Fibroblast of the aortic adventitia (primary cell): ENCODE data around the gene GDF15. TPM values are rescaled to one million over a fixed set of nuclear protein-coding genes. Genes with fewer than 3 reads are reported as not detected.
"Not testable (repeated sequence)": the region's sequence is repeated elsewhere in the genome, so short reads cannot be mapped to it uniquely, and the experiment has no call there.

Source experiments
- DNase-seq: peaks from one replicate; pipeline ENCODE4 v3.0.0-alpha.2; 2010; ENCODE audit warnings: low read depth
- H3K4me3 ChIP-seq: 2 replicates; pipeline ENCODE4 v1.5.1; 2011; ENCODE audit warnings: low read depth, mild to moderate bottlenecking, control low read depth, low read length, moderate library complexity
- total RNA-seq: library from RNA; depleted of rRNA; stranded (reverse); fragments of >200 nt; gene quantifications from 2 replicates; pipeline ENCODE4 v1.2.3, GENCODE V29; 2012; ENCODE audit warnings: low replicate concordance
- TF ChIP-seq, protein P1 (sequence below): IDR thresholded peaks from 2 replicates; pipeline ENCODE4 v1.5.1; 2011; ENCODE audit warnings: mild to moderate bottlenecking, low read length, control low read depth, inconsistent platforms; ENCODE audit not compliant: insufficient read depth

GDF15 gene
- total RNA-seq, 1 donor, result 23.8 TPM

- H3K4me3 ChIP-seq, result no peak overlapping the region
- TF ChIP-seq, protein P1, sequence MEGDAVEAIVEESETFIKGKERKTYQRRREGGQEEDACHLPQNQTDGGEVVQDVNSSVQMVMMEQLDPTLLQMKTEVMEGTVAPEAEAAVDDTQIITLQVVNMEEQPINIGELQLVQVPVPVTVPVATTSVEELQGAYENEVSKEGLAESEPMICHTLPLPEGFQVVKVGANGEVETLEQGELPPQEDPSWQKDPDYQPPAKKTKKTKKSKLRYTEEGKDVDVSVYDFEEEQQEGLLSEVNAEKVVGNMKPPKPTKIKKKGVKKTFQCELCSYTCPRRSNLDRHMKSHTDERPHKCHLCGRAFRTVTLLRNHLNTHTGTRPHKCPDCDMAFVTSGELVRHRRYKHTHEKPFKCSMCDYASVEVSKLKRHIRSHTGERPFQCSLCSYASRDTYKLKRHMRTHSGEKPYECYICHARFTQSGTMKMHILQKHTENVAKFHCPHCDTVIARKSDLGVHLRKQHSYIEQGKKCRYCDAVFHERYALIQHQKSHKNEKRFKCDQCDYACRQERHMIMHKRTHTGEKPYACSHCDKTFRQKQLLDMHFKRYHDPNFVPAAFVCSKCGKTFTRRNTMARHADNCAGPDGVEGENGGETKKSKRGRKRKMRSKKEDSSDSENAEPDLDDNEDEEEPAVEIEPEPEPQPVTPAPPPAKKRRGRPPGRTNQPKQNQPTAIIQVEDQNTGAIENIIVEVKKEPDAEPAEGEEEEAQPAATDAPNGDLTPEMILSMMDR, result no peak
- DNase-seq, result peak; percentile 49
Observed at GRCh38 chr19:18399008-18399407, 13.1 kb downstream of the GDF15 start.

GRCh38 chr19:18401580-18402112, 15.7 kb downstream of the GDF15 start:
- no peak overlapping the region for H3K4me3 ChIP-seq
- DNase-seq, result peak; percentile 78
- TF ChIP-seq, protein P1, result peak; percentile 60

GRCh38 chr19:18402455-18403248, 16.7 kb downstream of the GDF15 start:
- not testable (repeated sequence) for H3K4me3 ChIP-seq, DNase-seq

- not testable (repeated sequence) for H3K4me3 ChIP-seq, DNase-seq
Observed at GRCh38 chr19:18405754-18406153, 19.8 kb downstream of the GDF15 start.

- TF ChIP-seq, protein P1, result no peak
- no peak overlapping the region for H3K4me3 ChIP-seq
- no peak for DNase-seq
Observed at GRCh38 chr19:18406749-18407148, 20.8 kb downstream of the GDF15 start.

DNA sequence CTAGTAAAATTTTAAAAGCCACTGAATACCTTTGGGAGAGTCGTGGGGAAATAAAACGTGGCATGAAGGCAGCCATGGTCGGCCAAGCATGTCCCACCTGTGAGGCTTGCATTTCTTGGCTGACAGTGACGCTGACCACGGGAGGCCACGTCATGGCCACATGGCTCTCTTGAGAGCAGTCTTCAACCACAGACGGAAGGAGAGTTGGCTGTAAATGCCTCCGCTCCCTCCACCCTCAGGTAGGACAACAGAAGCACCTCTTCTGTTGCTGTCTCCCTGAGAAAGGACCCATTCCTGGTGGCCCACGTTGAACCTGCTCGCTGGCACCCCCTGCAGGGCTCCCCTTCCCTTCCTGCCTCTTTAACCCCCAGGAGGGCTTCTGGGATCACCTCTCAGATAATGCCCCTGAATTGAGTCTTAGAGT, 22.1 kb downstream of the GDF15 start:
- no peak for DNase-seq
- no peak overlapping the region for H3K4me3 ChIP-seq
- TF ChIP-seq, protein P1, result peak; percentile 47

GRCh38 chr19:18412610-18413239, 26.8 kb downstream of the GDF15 start:
- TF ChIP-seq, protein P1, result no peak
- H3K4me3 ChIP-seq, result no peak overlapping the region
- no peak for DNase-seq
